ENCODE results near the gene PSMC4. TPM values are rescaled to one million over a fixed set of nuclear protein-coding genes. Genes with fewer than 3 reads are reported as not detected.

PSMC4 gene
- polyA plus RNA-seq, 1 of the 3 experiments (the other 2 are of a cell fraction) = 173 TPM

DNA sequence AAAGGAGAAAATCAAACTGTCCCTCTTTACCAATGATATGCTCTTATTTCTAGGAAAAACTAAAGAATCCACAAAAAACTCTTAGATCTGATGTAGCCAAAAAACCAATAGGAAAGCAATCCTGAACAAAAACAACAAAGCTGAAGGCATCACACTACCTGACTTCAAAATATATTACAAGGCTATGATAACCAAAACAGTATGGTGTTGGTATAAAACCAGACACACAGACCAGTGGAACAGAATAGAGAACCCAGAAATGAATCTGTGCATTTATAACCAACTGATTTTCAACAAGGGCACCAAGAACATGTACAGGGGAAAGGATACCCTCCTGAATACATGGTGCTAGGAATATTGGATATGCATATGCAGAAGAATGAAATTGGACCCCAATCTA, 16.2 kb downstream of the PSMC4 start:
- TF ChIP-seq RXRA (IDR thresholded peaks at IDR 0.05; ENCODE audit: borderline replicate concordance, low read depth) (no peak), MXI1 (IDR thresholded peaks at IDR 0.05; ENCODE audit: low read depth, low read length) (no peak), RCOR1 (IDR thresholded peaks at IDR 0.05; ENCODE audit: low read length) (no peak), SMC3 (IDR thresholded peaks at IDR 0.05; ENCODE audit: low read depth, low read length) (no peak), TCF12 (IDR thresholded peaks at IDR 0.05) (no peak)
- TF ChIP-seq, protein P1, sequence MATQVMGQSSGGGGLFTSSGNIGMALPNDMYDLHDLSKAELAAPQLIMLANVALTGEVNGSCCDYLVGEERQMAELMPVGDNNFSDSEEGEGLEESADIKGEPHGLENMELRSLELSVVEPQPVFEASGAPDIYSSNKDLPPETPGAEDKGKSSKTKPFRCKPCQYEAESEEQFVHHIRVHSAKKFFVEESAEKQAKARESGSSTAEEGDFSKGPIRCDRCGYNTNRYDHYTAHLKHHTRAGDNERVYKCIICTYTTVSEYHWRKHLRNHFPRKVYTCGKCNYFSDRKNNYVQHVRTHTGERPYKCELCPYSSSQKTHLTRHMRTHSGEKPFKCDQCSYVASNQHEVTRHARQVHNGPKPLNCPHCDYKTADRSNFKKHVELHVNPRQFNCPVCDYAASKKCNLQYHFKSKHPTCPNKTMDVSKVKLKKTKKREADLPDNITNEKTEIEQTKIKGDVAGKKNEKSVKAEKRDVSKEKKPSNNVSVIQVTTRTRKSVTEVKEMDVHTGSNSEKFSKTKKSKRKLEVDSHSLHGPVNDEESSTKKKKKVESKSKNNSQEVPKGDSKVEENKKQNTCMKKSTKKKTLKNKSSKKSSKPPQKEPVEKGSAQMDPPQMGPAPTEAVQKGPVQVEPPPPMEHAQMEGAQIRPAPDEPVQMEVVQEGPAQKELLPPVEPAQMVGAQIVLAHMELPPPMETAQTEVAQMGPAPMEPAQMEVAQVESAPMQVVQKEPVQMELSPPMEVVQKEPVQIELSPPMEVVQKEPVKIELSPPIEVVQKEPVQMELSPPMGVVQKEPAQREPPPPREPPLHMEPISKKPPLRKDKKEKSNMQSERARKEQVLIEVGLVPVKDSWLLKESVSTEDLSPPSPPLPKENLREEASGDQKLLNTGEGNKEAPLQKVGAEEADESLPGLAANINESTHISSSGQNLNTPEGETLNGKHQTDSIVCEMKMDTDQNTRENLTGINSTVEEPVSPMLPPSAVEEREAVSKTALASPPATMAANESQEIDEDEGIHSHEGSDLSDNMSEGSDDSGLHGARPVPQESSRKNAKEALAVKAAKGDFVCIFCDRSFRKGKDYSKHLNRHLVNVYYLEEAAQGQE (IDR thresholded peaks at IDR 0.05; ENCODE audit: low read depth, low read length) = no peak
- TF ChIP-seq, protein P2, sequence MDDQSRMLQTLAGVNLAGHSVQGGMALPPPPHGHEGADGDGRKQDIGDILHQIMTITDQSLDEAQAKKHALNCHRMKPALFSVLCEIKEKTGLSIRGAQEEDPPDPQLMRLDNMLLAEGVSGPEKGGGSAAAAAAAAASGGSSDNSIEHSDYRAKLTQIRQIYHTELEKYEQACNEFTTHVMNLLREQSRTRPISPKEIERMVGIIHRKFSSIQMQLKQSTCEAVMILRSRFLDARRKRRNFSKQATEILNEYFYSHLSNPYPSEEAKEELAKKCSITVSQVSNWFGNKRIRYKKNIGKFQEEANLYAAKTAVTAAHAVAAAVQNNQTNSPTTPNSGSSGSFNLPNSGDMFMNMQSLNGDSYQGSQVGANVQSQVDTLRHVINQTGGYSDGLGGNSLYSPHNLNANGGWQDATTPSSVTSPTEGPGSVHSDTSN (IDR thresholded peaks at IDR 0.05) = no peak
- ChIA-PET CTCF (no interaction called here), POLR2A (no interaction called here)
- no peaks in the 10 kb centered on the region for H3K9me2 ChIP-seq
- no peaks in the 10 kb centered on the region for H3K4me1 ChIP-seq (ENCODE audit: control insufficient read depth in 1 of 2, insufficient read depth in 2 of 2, low read depth in 1 of 2, low read length in 1 of 2)
- H3K36me3 ChIP-seq (replicated peaks in 1 of 2; ENCODE audit: control insufficient read depth in 1 of 2, insufficient read depth in 2 of 2, low read length in 1 of 2) = peaks cover 5 to 31% of the 10 kb centered on the region in 2 experiments
- peaks cover 53% of the 10 kb centered on the region for H3K79me2 ChIP-seq (ENCODE audit: insufficient read depth)
- H3K9ac ChIP-seq = no peak overlapping the region
- peaks cover 27% of the 10 kb centered on the region; the same call in 1 of the 2 replicates for H3K9me3 ChIP-seq
- H3K27me3 ChIP-seq (ENCODE audit: insufficient read depth) = no peaks in the 10 kb centered on the region
- no peaks in the 10 kb centered on the region for H4K20me1 ChIP-seq (ENCODE audit: insufficient read depth)
- H3K27ac ChIP-seq (ENCODE audit: low read depth in 2 of 2, low read length in 1 of 2) = no peak overlapping the region
- DNase-seq = no peak
- no peak overlapping the region for H3K4me2 ChIP-seq
- peaks cover 31% of the 10 kb centered on the region for H3F3A ChIP-seq (replicated peaks; ENCODE audit: insufficient read depth)
- H2AFZ ChIP-seq (ENCODE audit: low read depth) = no peak overlapping the region
- no peak overlapping the region for H3K4me3 ChIP-seq (ENCODE audit: low read depth in 2 of 2, low read length in 1 of 2)

DNA sequence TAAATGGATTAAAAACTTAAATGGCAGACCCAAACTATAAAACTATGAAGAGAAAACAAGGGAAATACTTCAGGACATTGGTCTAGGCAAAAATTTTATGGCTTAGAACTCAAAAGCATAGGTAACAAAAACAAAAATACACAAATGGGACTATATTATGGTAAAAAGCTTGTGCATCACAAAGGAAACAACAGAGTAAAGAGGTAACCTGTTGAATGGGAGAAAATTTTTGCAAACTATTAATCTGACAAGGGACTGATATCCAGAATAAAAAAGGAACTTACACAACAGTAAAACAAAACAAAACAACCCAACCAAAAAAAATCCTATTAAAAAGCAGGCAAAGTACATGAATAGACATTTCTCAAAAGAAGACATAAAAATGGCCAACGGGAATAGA, 16.6 kb downstream of the PSMC4 start:
- Histone ChIP-seq H3K27me3 (ENCODE audit: insufficient read depth) (no peaks in the 10 kb centered on the region), H3K79me2 (ENCODE audit: insufficient read depth) (peaks cover 57% of the 10 kb centered on the region), H3K4me1 (ENCODE audit: control insufficient read depth in 1 of 2, insufficient read depth in 2 of 2, low read depth in 1 of 2, low read length in 1 of 2) (no peaks in the 10 kb centered on the region), H3K36me3 (replicated peaks in 1 of 2; ENCODE audit: control insufficient read depth in 1 of 2, insufficient read depth in 2 of 2, low read length in 1 of 2) (peaks cover under 1 to 26% of the 10 kb centered on the region in 2 experiments), H3K9me2 (no peaks in the 10 kb centered on the region), H4K20me1 (ENCODE audit: insufficient read depth) (no peaks in the 10 kb centered on the region), H3K9ac (no peak overlapping the region), H3K4me2 (no peak overlapping the region), H3K4me3 (ENCODE audit: low read depth in 2 of 2, low read length in 1 of 2) (no peak overlapping the region), H3K27ac (ENCODE audit: low read depth in 2 of 2, low read length in 1 of 2) (no peak overlapping the region), H3F3A (replicated peaks; ENCODE audit: insufficient read depth) (peaks cover 26% of the 10 kb centered on the region), H2AFZ (ENCODE audit: low read depth) (no peak overlapping the region), H3K9me3 (peaks cover 27% of the 10 kb centered on the region; the same call in 1 of the 2 replicates)
- WGBS (ENCODE audit: low lambda C conversion rate) = 97% methylated on average over 1 of the region's 1 CpG
- POLR2A ChIA-PET = no interaction called here
- CTCF ChIA-PET = no interaction called here
- no peak for DNase-seq
- no peak for TF ChIP-seq NRF1 (IDR thresholded peaks at IDR 0.05; ENCODE audit: low read depth, low read length)
- no peak for TF ChIP-seq JUND (IDR thresholded peaks at IDR 0.05)
- TF ChIP-seq, protein P1 (IDR thresholded peaks at IDR 0.05; ENCODE audit: low read depth, low read length) = no peak
- TF ChIP-seq TCF12 (IDR thresholded peaks at IDR 0.05) = no peak
- TF ChIP-seq, protein P2 (IDR thresholded peaks at IDR 0.05) = no peak
